ENCODE data around the gene IKZF4. TPM values are rescaled to one million over a fixed set of nuclear protein-coding genes. Genes with fewer than 3 reads are reported as not detected.

IKZF4 gene
- total and polyA plus RNA-seq, 10 of the 15 experiments (the other 5 are each of a cell fraction or from before 2014, with no cell fraction given) = 0.74 to 5.5 (median 1.1) TPM

DNA sequence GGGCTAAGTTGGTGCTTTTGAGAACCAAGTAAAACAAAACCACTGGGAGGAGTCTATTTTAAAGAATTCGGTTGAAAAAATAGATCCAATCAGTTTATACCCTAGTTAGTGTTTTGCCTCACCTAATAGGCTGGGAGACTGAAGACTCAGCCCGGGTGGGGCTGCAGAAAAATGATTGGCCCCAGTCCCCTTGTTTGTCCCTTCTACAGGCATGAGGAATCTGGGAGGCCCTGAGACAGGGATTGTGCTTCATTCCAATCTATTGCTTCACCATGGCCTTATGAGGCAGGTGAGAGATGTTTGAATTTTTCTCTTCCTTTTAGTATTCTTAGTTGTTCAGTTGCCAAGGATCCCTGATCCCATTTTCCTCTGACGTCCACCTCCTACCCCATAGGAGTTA lies 48.8 kb upstream of the IKZF4 start:
- DNase-seq (ENCODE audit: low read depth, low spot score) (no peak), ATAC-seq (no peak), FAIRE-seq (no peak)
- Histone ChIP-seq H3K9ac (ENCODE audit: control insufficient read depth, insufficient read depth, low read length) (peak overlapping the region; percentile 78), H3K4me3 (peak overlapping the region; percentile 82; the same call in 1 of the 2 replicates), H3K36me3 (ENCODE audit: control insufficient read depth in 2 of 2, insufficient read depth in 2 of 2, low read length in 1 of 2) (peaks cover 0 to 7% of the 10 kb centered on the region in 2 experiments; a peak in 3 of 4 replicates), H3K27me3 (replicated peaks in 1 of 2; ENCODE audit: control insufficient read depth in 2 of 2, insufficient read depth in 2 of 2, low read length in 1 of 2) (no peaks in the 10 kb centered on the region), H3K27ac (ENCODE audit: control insufficient read depth, insufficient read depth) (peak overlapping the region; percentile 64), H3K4me1 (ENCODE audit: control insufficient read depth, insufficient read depth, low read length) (peaks cover 7% of the 10 kb centered on the region; the same call in 1 of the 2 replicates), H3K9me3 (replicated peaks; ENCODE audit: control insufficient read depth, insufficient read depth, low read length) (no peaks in the 10 kb centered on the region), H4K20me1 (ENCODE audit: control insufficient read depth, insufficient read depth) (no peaks in the 10 kb centered on the region), H3K4me2 (ENCODE audit: control insufficient read depth, insufficient read depth) (peak overlapping the region; percentile 80), H2AFZ (ENCODE audit: control insufficient read depth, low read depth, low read length) (no peak overlapping the region), H3K79me2 (ENCODE audit: control insufficient read depth, insufficient read depth, low read length) (peaks cover 55% of the 10 kb centered on the region)
- peak; percentile 59; the same call in 1 of the 2 replicates for TF ChIP-seq NFYB (IDR thresholded peaks at IDR 0.05; ENCODE audit: insufficient read depth, low read depth, low read length)
- TF ChIP-seq, protein P1, sequence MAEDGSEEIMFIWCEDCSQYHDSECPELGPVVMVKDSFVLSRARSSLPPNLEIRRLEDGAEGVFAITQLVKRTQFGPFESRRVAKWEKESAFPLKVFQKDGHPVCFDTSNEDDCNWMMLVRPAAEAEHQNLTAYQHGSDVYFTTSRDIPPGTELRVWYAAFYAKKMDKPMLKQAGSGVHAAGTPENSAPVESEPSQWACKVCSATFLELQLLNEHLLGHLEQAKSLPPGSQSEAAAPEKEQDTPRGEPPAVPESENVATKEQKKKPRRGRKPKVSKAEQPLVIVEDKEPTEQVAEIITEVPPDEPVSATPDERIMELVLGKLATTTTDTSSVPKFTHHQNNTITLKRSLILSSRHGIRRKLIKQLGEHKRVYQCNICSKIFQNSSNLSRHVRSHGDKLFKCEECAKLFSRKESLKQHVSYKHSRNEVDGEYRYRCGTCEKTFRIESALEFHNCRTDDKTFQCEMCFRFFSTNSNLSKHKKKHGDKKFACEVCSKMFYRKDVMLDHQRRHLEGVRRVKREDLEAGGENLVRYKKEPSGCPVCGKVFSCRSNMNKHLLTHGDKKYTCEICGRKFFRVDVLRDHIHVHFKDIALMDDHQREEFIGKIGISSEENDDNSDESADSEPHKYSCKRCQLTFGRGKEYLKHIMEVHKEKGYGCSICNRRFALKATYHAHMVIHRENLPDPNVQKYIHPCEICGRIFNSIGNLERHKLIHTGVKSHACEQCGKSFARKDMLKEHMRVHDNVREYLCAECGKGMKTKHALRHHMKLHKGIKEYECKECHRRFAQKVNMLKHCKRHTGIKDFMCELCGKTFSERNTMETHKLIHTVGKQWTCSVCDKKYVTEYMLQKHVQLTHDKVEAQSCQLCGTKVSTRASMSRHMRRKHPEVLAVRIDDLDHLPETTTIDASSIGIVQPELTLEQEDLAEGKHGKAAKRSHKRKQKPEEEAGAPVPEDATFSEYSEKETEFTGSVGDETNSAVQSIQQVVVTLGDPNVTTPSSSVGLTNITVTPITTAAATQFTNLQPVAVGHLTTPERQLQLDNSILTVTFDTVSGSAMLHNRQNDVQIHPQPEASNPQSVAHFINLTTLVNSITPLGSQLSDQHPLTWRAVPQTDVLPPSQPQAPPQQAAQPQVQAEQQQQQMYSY (CRISPR knock-in tag; IDR thresholded peaks at IDR 0.05) = no peak
- in situ Hi-C loops (cut with MboI) (no loop called here), intact Hi-C loops (cut with micrococcal nuclease; ENCODE audit: unreplicated experiment) (loop anchor here (5.0 kb wide), 1 partner anchor 475 kb away; the partner anchor contains the start of gene TIMELESS)
- ChIA-PET RAD21 (ENCODE audit: unreplicated experiment) (interaction anchor here (3.5 kb wide), 1 partner anchor 24 kb away, joined by 30 read pairs; the partner anchor contains the start of gene SUOX), CTCF (interaction anchor here (3.1 kb wide), 1 partner anchor 33 kb away, joined by 22 read pairs; no protein-coding TSS in a partner anchor), POLR2A (interaction anchor here (0.6 to 3.6 kb wide), 4 partner anchors 12 to 155 kb away, joined by 3 to 85 read pairs (median 56); partner anchors contain the start of genes DGKA, PYM1 and SUOX), SMC1A (ENCODE audit: uncharacterized antibody, unreplicated experiment) (interaction anchor here (2.9 kb wide), 1 partner anchor 11 kb away, joined by 37 read pairs; no protein-coding TSS in a partner anchor)
- 50% methylated on average over 3 of the region's 3 CpGs for WGBS (ENCODE audit: insufficient coverage, insufficient replicate concordance, low lambda C conversion rate, missing lambda C conversion rate)
- no TSS peak for BruUV-seq (replicated peaks)

All from GM12878 (cell line).